Fibroblast of skin of back (primary cell): ENCODE data around the gene PPM1D.
"Not testable (repeated sequence)": the region's sequence is repeated elsewhere in the genome, so short reads cannot be mapped to it uniquely, and the experiment has no call there.

Experiments used
- DNase-seq: peaks from one replicate; pipeline ENCODE4 v3.0.0-alpha.2; 2013

The PPM1D gene

DNA sequence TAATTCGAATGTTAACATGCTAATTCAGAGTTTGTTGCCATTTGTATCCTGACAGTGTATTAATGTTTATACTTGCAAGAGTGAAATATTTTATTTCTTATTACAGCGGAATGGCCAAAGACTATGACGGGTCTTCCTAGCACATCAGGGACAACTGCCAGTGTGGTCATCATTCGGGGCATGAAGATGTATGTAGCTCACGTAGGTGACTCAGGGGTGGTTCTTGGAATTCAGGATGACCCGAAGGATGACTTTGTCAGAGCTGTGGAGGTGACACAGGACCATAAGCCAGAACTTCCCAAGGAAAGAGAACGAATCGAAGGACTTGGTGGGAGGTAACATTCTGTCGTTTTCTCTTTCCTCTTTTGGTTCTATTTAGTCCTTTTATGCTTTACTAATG lies 23.4 kb downstream of the PPM1D start:
- DNase-seq: no peak

DNA sequence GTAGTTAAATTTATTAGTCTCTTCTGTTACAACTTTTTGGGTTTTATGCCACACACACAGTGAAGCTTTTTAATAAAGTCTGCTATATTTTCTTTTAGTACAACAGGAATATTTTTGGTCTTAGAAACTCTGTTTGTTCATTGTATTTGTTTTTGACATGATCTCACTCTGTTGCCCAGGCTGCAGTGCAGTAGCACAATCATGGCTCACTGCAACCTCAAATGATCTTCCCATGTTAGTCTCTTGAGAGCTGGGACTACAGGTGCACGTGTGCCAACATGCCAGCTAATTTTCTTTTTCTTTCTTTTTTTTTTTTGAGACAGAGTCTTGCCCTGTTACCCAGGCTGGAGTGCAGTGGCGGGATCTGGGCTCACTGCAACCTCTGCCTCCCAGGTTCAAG lies 27.1 kb downstream of the PPM1D start:
- no peak for DNase-seq

DNA sequence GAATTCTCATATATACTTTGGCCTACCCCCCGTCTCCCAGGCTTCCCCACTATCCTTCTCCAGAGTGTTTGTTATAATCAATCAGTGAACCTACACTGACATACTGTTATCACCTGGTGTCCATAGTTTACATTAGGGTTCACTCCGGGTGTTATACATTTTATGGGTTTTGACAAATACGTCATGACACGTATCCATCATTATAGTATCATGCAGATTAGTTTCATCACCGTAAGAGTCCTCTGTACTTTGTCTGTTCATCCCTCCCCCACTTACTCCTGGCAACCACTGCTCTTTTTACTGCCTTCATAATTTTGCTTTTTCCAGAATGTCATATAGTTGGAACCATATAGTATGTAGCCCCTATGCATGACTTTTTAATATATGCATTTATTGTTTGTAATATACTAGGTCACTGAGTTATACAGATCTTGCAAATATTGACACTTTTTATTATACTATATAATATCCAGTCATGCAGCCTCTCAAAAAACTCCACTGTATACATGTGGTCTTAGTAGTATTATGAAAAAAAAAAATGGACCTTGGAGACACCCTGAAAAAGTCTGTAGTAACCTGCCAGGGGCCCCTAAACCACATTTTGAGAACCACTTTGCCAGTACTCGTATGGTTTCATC lies 28.4 kb downstream of the PPM1D start:
- no peak for DNase-seq

DNA sequence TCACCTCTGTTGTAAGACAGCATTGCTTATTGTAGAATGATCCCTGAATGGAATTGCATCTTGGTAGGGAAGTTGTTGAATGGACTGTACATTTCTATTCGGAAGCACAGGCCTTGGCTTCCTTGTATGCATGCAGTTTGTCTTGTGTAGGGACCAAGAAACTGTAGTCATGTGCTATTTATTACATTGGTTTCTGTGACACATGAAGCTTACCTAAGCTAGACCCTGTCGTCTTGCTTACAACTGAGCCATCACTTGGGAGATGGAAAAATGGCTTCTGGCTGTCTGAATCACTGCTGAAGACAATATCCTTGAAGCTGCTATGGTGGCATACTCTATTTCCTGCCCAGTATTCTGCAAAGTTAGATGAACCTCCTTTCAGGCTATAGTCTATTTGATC lies 29.1 kb downstream of the PPM1D start:
- DNase-seq: no peak

DNA sequence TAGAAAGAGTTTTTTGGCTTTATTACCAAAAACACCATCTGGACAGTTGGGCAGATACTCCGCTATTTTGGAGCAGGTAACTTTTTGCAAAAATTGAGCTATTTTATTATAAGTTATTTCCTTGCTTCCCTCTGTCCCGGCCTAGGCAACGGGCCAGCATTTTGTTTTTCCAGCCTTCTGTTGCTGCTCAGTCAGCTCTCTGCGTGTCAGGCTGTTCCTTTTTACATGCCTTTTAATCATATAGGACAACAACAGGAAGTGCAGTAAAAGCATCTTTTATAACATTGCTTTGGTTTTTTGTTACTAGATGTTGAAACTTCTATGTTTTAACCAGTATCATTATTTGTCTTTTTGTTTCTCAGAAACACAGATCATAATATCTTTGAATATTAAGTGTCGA lies 30.4 kb downstream of the PPM1D start:
- peak; percentile 32 for DNase-seq

DNA sequence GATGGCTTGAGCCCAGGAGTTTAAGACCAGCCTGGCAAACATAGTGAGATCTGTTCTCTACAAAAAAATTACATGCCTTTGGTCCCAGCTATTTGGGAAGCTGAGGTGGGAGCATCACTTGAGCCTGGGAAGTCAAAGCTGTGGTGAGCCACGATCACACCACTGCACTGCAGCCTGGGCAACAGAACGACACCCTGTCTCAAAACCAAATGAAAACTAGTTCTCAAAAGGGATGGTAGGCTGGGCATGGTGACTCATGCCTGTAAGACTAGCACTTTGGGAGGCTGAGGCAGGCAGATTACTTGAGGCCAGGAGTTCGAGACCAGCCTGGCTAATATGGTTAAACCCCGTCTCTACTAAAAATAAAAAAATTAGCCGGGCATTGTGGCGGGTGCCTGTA lies 31.1 kb downstream of the PPM1D start:
- DNase-seq: no peak

DNA sequence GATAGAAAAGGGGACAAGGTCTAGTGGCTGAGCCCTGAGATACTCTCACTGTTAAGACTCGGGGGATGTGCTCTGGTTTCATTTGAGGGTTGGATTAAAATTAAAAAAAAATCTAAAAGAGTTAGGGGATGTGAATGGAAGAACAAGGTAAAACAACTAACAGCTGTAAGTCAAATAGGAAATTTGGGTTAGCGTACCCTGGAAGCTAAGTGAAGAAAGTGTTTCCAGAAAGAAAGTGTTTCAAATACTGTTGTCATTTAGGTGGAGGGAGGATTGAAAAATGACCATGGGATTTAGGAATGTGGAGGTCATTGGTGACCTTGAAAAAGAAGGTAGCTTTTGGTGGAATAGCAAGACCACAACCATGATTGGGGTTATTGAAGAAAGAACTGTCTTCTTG lies 37.7 kb downstream of the PPM1D start:
- DNase-seq: no peak

DNA sequence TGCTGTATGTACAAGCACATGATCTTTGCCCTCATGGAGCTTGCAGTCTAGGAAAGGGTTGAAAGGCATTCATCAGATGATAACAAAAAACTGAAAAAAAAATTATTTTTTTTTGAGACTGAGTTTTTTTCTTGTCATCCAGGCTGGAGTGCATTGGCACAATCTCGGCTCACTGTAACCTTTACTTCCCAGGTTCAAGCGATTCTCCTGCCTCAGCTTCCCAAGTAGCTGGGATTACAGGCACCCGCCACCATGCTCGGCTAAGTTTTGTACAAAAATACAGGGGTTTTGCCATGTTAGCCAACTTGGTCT lies 39.0 kb downstream of the PPM1D start:
- no peak for DNase-seq

DNA sequence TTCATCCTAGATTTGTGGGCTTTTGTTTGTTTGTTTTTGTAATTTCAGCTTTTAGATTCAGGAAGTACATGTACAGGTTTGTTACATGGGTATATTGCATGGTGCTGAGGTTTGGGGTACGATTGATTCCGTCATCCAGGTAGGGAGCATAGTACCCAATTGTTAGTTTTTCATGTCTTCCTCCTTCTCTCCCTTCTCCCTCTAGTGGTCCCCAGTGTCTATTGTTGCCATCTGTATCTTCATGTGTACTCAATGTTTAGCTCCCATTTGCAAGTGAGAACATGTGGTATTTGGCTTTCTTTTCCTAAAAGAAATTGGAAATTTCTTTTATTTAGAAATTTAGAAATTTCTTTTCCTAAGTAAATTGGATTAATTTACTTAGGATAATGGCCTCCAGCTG lies 40.5 kb downstream of the PPM1D start:
- DNase-seq: peak; percentile 27

DNA sequence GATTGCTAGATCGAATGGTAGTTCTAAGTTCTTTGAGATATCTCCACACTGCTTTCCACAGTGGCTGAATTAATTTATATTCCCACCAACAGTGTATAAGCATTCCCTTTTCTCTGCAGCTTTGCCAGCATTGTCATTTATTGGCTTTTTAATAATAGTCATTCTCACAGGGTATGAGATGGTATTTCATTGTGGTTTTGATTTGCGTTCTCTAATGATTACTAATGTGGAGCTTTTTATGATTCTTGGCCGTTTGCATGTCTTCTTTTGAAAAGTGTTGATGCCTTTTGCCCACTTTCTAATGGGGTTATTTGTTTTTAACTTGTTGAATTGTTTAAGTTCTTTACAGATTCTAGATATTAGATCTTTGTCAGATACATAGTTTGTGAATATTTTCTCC lies 41.1 kb downstream of the PPM1D start:
- peak; percentile 60 for DNase-seq

DNA sequence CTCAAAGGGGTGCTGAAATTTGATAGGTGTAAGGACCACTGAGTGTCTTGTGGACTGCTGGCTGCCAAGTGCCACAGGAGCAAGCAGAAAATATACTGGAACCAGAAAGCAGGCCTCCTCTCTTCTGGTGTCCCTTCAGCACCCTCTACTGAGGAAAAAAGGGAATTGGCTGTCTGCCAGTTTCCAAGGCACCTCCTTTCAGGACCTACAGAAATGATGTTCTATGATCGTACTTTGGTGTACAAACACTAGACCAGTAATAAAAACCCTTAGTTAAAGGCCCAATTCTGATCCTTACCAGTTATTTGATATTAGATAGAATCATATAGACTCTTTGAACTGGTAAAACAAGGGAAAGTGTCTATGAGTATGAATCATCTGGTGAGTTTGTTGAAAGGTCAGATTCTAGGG lies 41.8 kb downstream of the PPM1D start:
- DNase-seq: peak; percentile 80

DNA sequence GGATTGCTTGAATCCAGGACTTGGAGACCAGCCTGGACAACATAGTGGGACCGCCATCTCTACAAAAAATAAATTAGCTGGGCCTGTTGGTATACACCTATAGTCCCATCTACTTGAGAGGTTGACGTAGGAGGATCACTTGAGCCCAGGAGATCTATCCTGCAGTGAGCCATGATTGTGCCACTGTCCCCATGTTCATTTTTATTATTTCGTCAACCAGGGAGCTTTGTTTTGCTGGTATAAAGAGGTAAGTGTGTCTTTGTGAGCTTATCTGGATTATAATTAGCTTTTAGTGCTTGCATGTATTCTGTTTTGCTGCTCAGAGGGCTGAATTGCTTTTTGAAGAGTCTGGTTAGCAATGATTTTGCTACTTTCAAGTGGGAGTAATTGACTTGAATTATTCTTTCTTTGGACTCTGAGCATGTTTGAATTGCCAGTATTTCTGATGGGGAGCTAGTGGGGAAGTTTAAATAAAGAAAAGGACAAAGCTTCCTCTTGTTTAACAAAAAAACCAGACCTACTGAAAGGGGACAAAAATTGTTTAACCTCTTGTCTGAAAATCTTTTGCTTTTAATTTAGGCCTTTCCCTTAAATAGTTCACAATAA lies 46.0 kb downstream of the PPM1D start:
- no peak for DNase-seq

DNA sequence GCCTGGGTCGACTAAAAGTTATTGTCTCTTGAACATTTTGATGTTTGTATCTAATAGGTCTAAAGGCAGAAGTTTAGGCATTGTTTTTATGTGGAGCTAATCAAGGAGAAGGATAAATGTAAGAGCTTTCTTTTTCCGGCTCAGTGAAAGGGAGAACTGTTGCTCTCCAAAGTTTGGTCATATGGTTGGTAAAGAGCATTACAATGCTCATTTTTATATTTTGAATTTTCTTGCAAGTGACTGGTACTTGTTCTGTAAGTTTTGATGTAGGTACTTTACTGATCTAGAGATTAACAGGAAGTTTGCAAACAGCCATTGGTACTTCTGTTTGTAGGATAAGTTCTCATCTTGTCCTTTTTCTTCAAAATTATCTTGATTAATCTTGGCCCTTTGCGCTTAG lies 46.7 kb downstream of the PPM1D start:
- DNase-seq: no peak

DNA sequence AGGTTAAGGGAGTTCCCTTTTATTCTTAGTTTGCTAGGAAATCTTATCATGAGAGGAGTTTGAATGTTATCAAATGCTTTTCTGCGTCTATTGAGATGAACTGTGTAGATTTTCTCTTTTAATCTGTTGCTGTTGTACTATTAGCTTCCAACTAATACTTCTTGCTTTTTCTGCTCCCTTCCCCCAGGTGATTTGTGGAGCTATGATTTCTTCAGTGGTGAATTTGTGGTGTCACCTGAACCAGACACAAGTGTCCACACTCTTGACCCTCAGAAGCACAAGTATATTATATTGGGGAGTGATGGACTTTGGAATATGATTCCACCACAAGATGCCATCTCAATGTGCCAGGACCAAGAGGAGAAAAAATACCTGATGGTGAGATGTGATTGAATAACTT lies 47.7 kb downstream of the PPM1D start:
- DNase-seq: no peak

DNA sequence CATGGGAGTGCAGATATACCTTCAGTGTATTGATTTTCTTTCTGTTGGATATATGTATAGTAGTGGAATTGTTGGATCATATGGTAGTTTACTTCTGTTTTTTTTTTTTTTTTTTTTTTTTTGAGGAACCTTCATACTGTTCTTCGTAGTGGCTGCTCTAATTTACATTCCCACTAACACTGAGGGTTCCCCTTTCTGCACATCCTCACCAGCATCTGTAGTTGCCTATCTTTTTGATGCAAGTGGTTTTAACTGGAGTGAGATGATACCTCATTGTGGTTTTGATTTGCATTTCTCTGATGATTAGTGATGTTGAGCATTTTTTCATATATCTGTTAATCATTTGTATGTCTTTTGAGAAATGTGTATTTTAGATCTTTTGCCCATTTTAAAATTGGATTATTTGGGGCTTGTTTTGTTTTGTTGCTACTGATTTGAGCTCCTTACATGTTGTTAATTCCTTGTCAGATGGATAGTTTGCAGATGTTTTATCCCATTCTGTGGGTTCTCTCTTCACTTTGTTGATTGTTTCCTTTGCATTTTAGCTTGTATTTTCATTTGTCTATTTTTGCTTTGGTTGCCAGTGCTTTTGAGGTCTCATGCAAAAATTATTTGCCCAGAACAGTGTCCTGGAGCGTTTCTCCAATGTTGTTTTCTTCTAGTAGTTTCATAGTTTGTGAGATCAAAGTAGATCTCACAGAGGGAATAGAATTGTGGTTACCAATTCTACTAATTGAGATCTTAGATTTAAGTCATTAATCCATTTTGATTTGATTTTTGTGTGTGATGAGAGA lies 52.7 kb downstream of the PPM1D start:
- DNase-seq: no peak

DNA sequence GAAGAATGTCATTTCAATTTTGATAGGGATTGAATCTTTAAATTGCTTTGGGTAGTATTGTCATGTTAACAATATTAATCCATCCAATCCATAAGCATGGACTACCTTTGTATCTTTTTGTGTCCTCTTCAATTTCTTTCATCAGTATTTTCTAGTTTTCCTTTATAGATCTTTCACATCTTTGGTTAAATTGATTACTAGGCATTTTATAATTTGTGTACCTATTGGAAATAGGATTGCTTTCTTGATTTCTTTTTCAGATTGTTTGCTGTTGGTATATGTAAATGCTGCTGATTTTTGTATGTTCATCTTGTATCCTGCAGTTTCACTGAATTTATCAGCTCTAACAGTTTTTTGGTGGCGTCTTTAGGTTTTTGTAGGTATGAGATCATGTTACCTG lies 53.6 kb downstream of the PPM1D start:
- no peak for DNase-seq

DNA sequence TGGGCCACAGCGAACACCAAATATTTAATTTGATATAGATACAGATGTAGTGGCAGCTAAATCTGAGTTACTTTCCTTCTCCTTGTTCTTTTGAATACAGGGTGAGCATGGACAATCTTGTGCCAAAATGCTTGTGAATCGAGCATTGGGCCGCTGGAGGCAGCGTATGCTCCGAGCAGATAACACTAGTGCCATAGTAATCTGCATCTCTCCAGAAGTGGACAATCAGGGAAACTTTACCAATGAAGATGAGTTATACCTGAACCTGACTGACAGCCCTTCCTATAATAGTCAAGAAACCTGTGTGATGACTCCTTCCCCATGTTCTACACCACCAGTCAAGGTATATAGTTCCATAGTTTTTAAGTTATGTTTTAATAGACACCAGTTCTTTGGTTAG lies 56.5 kb downstream of the PPM1D start:
- no peak for DNase-seq

DNA sequence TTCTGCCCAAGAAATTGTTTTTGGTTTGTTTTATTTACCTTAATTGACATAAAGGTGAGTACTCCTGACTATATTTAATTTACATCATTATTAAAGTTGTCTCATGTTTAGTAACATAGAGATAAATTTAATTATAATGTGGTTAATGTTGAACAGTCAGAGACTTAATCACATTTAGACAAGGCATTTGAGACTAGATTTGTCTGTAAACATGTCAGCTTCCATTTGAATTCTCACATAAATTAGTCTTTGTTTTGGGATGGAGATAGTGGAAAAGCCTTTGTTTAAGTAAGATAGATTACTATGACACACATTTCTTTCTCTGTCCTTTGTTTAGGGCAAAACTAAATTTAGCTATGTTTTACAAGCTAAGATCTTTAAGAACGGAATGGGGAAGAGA lies 59.2 kb downstream of the PPM1D start:
- DNase-seq: no peak

DNA sequence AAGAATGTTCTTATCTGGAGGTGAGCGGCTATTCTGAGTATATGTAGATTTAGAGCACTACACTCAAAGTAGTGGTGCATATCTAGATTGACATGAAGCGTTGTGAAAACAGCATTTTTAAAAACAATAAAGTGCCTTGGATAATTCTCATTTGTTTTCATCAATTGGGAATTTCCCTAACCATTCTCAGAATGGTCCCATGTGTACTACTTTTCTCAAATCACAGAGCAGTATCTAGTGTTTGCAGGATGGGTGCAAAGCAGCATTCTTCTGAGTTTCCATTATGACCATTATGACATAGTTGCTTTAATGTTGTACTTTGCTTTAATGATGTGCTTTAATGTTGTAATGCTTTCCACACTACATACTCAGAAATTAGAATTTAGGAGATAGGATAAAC lies 61.5 kb downstream of the PPM1D start:
- DNase-seq: no peak

DNA sequence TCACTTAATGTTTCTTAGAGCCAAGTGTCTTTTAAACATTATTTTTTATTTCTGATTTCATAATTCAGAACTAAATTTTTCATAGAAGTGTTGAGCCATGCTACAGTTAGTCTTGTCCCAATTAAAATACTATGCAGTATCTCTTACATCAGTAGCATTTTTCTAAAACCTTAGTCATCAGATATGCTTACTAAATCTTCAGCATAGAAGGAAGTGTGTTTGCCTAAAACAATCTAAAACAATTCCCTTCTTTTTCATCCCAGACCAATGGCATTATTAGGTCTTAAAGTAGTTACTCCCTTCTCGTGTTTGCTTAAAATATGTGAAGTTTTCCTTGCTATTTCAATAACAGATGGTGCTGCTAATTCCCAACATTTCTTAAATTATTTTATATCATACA lies 64.0 kb downstream of the PPM1D start:
- peak; percentile 23 for DNase-seq

DNA sequence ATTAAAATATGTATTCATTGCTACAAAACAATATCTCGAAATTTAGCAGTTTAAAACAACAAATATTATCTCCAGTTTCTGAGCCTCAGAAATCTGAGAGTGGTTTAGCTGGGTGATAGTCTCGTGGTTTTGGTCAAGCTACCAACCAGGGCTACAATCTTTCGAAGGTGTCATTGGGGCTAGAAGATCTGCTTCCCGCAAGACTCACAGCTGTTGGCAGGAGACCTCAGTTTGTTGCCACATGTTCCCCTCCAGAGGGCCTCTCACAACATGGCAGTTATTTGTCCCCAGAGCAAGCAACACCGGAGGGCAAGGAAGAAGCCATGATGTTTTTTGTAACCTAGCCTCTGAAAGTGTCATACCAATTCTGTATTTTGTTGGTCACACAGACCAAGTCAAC lies 65.6 kb downstream of the PPM1D start:
- no peak for DNase-seq

DNA sequence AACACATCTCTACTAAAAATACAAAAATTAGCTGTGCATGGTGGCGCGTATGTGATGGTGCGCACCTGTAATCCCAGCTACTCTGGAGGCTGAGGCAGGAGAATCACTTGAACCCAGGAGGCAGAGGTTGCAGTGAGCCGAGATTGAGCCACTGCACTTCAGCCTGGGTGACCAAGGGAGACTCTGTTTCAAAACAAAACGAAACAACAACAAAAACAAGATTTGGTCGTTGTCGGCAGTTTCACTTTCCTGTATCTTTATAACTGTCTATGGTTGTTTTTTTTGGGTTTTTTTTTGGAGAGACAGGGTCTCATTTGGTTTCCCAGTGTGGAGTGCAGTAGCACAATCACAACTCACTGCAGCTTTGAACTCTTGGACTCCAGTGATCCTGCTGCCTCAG lies 68.7 kb downstream of the PPM1D start:
- not testable (repeated sequence) for DNase-seq

DNA sequence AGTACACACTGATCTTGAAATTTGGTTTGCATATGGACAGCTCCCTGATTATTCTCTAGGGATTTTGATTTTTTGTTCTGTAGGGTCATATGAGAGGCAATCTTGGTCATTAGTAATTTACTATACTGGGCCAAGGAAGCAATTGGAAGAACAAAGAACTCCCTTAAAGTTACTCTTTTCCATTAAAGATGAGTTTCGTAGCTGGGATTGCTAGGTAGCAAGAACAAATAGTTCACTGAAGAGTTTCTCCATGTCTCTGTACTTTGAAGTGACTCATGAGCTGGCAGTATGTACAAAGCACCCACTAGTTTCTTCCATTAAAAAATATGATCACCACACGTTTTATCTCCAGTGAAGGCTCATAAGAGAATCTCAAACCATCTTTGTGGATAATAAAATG lies 71.5 kb downstream of the PPM1D start:
- DNase-seq: no peak

DNA sequence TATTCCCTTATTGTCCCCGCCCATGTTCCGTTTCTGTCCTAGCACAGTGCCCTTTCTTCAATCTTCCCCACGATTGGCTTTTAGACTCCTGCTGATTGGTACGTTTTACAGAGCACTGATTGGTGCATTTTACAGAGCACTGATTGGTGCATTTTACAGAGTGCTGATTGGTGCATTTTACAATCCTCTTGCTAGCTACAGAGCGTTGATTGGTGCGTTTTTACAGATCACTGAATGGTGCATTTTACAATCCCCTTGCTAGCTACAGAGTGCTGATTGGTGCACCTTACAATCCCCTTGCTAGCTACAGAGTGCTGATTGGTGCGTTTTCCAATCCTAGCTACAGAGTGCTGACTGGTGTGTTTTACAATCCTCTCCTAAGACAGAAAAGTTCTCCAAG lies 74.6 kb downstream of the PPM1D start:
- not testable (repeated sequence) for DNase-seq
